SK-N-SH (cell line): ENCODE results near the gene LMTK2. TPM values are rescaled to one million over a fixed set of nuclear protein-coding genes. Genes with fewer than 3 reads are reported as not detected.
A peak's percentile ranks its signal among the peaks of the same experiment; 100 is the strongest.

Experiments
- CTCF ChIA-PET: fragments of 300-600, 350-600 bp; formaldehyde crosslinking; extraction: SDS; loops from one replicate; lab custom pipeline; 2021; lab: Yijun Ruan, JAX
- POLR2A ChIA-PET: fragments of 350-600 bp; sonication (Branson Sonifier 250); formaldehyde crosslinking; extraction: SDS; loops from one replicate; lab custom pipeline; 2020; ENCODE audit warnings: antibody characterized with exemption, inconsistent platforms; lab: Yijun Ruan, JAX
- DNase-seq: peaks from one replicate; pipeline ENCODE4 v3.0.0; 2012
- H2AFZ ChIP-seq: fragments of 200-600 bp; sonication (generic); 2 replicates; pipeline ENCODE4 v1.8.1; 2016; ENCODE audit warnings: antibody characterized with exemption, mild to moderate bottlenecking, low read depth
- H3F3A ChIP-seq: fragments of 200-600 bp; sonication (generic); replicated peaks from 2 replicates; pipeline ENCODE3; 2016; ENCODE audit warnings: antibody characterized with exemption, mild to moderate bottlenecking; ENCODE audit not compliant: insufficient read depth
- H3K27ac ChIP-seq, 2 experiments: fragments of 200-500 bp in 1 of 2; fragments of 200-600 bp in 1 of 2; sonication (Bioruptor generic) in 1 of 2; sonication (generic), shearing (Covaris generic) in 1 of 2; 2 replicates each; pipeline versions ENCODE4 v1.5.1 to v1.6.1; 2014 to 2016; ENCODE audit warnings: low read depth in 2 of 2, inconsistent platforms in 1 of 2, low read length in 1 of 2, mild to moderate bottlenecking in 1 of 2, mixed read lengths in 1 of 2
- H3K27me3 ChIP-seq: fragments of 200-600 bp; sonication (generic), shearing (Covaris generic); 2 replicates; pipeline ENCODE4 v1.6.1; 2016; ENCODE audit warnings: mixed run types; ENCODE audit not compliant: insufficient read depth
- H3K36me3 ChIP-seq, 2 experiments: fragments of 200-500 bp in 1 of 2; fragments of 200-600 bp in 1 of 2; sonication (Bioruptor generic) in 1 of 2; sonication (generic) in 1 of 2; replicated peaks in 1 of 2; 2 replicates each; pipeline versions ENCODE3 to v1.5.1; 2014 to 2016; ENCODE audit warnings: low read length in 1 of 2, mild to moderate bottlenecking in 1 of 2; ENCODE audit not compliant: insufficient read depth in 2 of 2, control insufficient read depth in 1 of 2
- H3K4me1 ChIP-seq, 2 experiments: fragments of 200-500 bp in 1 of 2; fragments of 200-600 bp in 1 of 2; sonication (Bioruptor generic) in 1 of 2; sonication (generic), shearing (Covaris generic) in 1 of 2; 2 replicates each; pipeline versions ENCODE4 v1.5.1 to v1.6.1; 2014 to 2016; ENCODE audit warnings: low read depth in 1 of 2, low read length in 1 of 2, mixed run types in 1 of 2; ENCODE audit not compliant: insufficient read depth in 2 of 2, control insufficient read depth in 1 of 2
- H3K4me2 ChIP-seq: fragments of 200-600 bp; sonication (generic), shearing (Covaris generic); 2 replicates; pipeline ENCODE4 v1.6.1; 2017; ENCODE audit warnings: mixed run types
- H3K4me3 ChIP-seq, 2 experiments: fragments of 200-500 bp in 1 of 2; fragments of 200-600 bp in 1 of 2; sonication (Bioruptor generic) in 1 of 2; sonication (generic), shearing (Covaris generic) in 1 of 2; 2 replicates each; pipeline versions ENCODE4 v1.5.1 to v1.8.1; 2014 to 2016; ENCODE audit warnings: low read depth in 2 of 2, inconsistent platforms in 1 of 2, low read length in 1 of 2, mild to moderate bottlenecking in 1 of 2, mixed read lengths in 1 of 2, moderate library complexity in 1 of 2
- H3K79me2 ChIP-seq: fragments of 200-600 bp; sonication (generic); 2 replicates; pipeline ENCODE4 v1.8.1; 2017; ENCODE audit warnings: mild to moderate bottlenecking; ENCODE audit not compliant: insufficient read depth
- H3K9ac ChIP-seq: fragments of 200-600 bp; sonication (generic); 2 replicates; pipeline ENCODE4 v1.6.1; 2017; ENCODE audit warnings: mixed run types
- H3K9me2 ChIP-seq: fragments of 200-600 bp; sonication (generic); 2 replicates; pipeline ENCODE4 v1.6.1; 2017; ENCODE audit warnings: mixed run types
- H3K9me3 ChIP-seq: fragments of 200-600 bp; sonication (generic); 2 replicates; pipeline ENCODE4 v1.6.1; 2017; ENCODE audit warnings: mixed run types, mild to moderate bottlenecking, moderate library complexity
- H4K20me1 ChIP-seq: fragments of 200-600 bp; sonication (generic); 2 replicates; pipeline ENCODE4 v1.6.1; 2017; ENCODE audit warnings: mild to moderate bottlenecking, mixed run types; ENCODE audit not compliant: insufficient read depth
- EZH2phosphoT487 ChIP-seq: fragments of 200-600 bp; sonication (generic); IDR thresholded peaks from 2 replicates; pipeline ENCODE4 v1.6.1; 2017; ENCODE audit warnings: low read depth, mixed run types, mild to moderate bottlenecking, antibody characterized with exemption, moderate library complexity, borderline replicate concordance
- FOSL2 ChIP-seq: IDR thresholded peaks from 2 replicates; pipeline ENCODE4 v1.4.0; 2012; ENCODE audit warnings: low read depth, mild to moderate bottlenecking, moderate library complexity, borderline replicate concordance
- FOXJ3 ChIP-seq: sonication (generic); formaldehyde crosslinking; IDR thresholded peaks from 2 replicates; pipeline ENCODE4 v1.5.1; 2020; ENCODE audit warnings: mild to moderate bottlenecking, missing genetic modification reagents
- JUND ChIP-seq: IDR thresholded peaks from 2 replicates; pipeline ENCODE4 v1.4.0; 2012
- MEF2A ChIP-seq: IDR thresholded peaks from 2 replicates; pipeline ENCODE4 v1.4.0; 2012; ENCODE audit warnings: low read depth, borderline replicate concordance
- MXI1 ChIP-seq: IDR thresholded peaks from 2 replicates; pipeline ENCODE4 v1.6.1; 2012; ENCODE audit warnings: mild to moderate bottlenecking, low read depth, low read length, improper control_type of control experiment
- POLR2AphosphoS5 ChIP-seq: IDR thresholded peaks from 2 replicates; pipeline ENCODE4 v1.6.1; 2012; ENCODE audit warnings: low read depth, low read length
- RAD21 ChIP-seq: IDR thresholded peaks from 2 replicates; pipeline ENCODE4 v1.6.1; 2012; ENCODE audit warnings: mild to moderate bottlenecking, low read length
- RCOR1 ChIP-seq: fragments of 150-350 bp; IDR thresholded peaks from 2 replicates; pipeline ENCODE4 v1.6.1; 2017; ENCODE audit warnings: antibody characterized with exemption, low read length
- WGBS: methylation state at CpG from one replicate; pipeline ENCODE4 v1.1.6; 2017; ENCODE audit warnings: low lambda C conversion rate; 5-methylcytosine and 5-hydroxymethylcytosine counted together
- polyA plus RNA-seq, 3 experiments: library from polyadenylated mRNA; depleted of rRNA; stranded (reverse); fragments of >200 nt; gene quantifications; 2 replicates each; pipeline ENCODE4 v1.2.3, GENCODE V29; 2012
- TF ChIP-seq, protein P1 (sequence below): fragments of 150-350 bp; IDR thresholded peaks from 2 replicates; pipeline ENCODE4 v1.6.1; 2016; ENCODE audit warnings: mild to moderate bottlenecking, low read depth, low read length
- TF ChIP-seq, protein P2 (sequence below): IDR thresholded peaks from 2 replicates; pipeline ENCODE4 v1.6.1; 2012; ENCODE audit warnings: mild to moderate bottlenecking, low read depth, low read length, moderate library complexity
- TF ChIP-seq, protein P3 (sequence below): fragments of 150-350 bp; IDR thresholded peaks from 2 replicates; pipeline ENCODE4 v1.6.1; 2017; ENCODE audit warnings: antibody characterized with exemption, low read length, low read depth, borderline replicate concordance
- TF ChIP-seq, protein P4 (sequence below): IDR thresholded peaks from 2 replicates; pipeline ENCODE4 v1.4.0; 2012; ENCODE audit warnings: low read depth, borderline replicate concordance
- TF ChIP-seq, protein P5 (sequence below): fragments of 200-600 bp; sonication (generic); IDR thresholded peaks from 2 replicates; pipeline ENCODE4 v1.6.1; 2017; ENCODE audit warnings: antibody characterized with exemption, mild to moderate bottlenecking, moderate library complexity

The LMTK2 gene
- polyA plus RNA-seq, 1 of the 3 experiments (the other 2 are of a cell fraction) = 9.0 TPM

DNA sequence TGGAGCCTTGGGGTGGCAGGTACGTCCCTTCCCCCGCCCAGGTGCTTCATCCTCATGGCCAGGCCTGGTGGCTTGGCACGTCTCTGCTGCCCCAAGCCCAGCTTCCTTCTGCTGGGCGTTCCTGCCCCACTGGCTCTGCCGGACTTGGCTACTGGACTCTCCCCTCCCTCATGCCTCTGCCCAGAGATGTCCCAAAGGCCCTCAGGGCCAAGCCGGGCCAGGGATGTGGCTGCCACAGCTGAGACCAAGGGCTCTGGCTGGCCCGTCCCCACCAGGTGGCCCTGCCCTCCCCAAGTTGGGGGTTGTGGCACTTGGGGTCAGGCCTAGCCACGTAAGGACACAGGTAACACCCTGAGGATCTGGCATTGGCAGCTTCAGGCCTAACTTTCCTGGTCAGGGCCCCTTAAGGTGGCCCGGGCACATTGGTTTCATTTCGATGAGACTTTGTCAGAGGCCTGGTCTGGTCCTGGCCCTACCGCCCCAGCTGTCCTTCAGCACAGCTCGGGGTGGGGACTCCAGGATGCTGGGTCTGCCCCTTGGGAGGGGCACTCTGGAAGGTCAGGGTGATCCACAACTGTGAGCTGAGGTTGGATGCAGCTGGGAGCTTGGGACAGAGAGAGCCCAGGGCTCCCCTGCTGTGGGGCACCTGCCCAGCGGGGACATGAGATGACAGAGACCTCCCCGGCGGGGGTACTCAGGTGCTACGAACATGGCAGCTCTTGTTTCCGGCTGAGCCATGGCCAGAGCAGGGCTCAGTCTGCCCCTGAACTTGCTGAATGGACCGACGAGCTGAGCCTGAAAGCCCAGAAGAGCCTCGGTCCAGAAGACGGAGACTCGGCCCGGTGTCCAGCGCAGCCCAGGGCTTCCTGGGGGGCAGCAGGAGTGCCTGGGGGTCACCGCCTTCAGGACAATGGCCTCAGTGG, 107.5 kb downstream of the LMTK2 start:
- CTCF ChIA-PET = interaction anchor here (0.7 to 3.4 kb wide), 4 partner anchors 11 to 193 kb away, joined by 3 to 20 read pairs (median 5); no protein-coding TSS in a partner anchor
- no peaks in the 10 kb centered on the region for H4K20me1 ChIP-seq
- H3K4me3 ChIP-seq = no peak overlapping the region
- WGBS = 92% methylated on average over 13 of the region's 25 CpGs
- H3K4me1 ChIP-seq = peaks cover 0 to 3% of the 10 kb centered on the region in 2 experiments; a peak in 1 of 4 replicates
- TF ChIP-seq FOXJ3 (CRISPR knock-in tag) (no peak), RAD21 (no peak), EZH2phosphoT487 (no peak), MEF2A (no peak), FOSL2 (no peak), POLR2AphosphoS5 (no peak), MXI1 (no peak), JUND (no peak), RCOR1 (no peak)
- TF ChIP-seq, protein P1, sequence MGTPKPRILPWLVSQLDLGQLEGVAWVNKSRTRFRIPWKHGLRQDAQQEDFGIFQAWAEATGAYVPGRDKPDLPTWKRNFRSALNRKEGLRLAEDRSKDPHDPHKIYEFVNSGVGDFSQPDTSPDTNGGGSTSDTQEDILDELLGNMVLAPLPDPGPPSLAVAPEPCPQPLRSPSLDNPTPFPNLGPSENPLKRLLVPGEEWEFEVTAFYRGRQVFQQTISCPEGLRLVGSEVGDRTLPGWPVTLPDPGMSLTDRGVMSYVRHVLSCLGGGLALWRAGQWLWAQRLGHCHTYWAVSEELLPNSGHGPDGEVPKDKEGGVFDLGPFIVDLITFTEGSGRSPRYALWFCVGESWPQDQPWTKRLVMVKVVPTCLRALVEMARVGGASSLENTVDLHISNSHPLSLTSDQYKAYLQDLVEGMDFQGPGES = no peak
- TF ChIP-seq, protein P2, sequence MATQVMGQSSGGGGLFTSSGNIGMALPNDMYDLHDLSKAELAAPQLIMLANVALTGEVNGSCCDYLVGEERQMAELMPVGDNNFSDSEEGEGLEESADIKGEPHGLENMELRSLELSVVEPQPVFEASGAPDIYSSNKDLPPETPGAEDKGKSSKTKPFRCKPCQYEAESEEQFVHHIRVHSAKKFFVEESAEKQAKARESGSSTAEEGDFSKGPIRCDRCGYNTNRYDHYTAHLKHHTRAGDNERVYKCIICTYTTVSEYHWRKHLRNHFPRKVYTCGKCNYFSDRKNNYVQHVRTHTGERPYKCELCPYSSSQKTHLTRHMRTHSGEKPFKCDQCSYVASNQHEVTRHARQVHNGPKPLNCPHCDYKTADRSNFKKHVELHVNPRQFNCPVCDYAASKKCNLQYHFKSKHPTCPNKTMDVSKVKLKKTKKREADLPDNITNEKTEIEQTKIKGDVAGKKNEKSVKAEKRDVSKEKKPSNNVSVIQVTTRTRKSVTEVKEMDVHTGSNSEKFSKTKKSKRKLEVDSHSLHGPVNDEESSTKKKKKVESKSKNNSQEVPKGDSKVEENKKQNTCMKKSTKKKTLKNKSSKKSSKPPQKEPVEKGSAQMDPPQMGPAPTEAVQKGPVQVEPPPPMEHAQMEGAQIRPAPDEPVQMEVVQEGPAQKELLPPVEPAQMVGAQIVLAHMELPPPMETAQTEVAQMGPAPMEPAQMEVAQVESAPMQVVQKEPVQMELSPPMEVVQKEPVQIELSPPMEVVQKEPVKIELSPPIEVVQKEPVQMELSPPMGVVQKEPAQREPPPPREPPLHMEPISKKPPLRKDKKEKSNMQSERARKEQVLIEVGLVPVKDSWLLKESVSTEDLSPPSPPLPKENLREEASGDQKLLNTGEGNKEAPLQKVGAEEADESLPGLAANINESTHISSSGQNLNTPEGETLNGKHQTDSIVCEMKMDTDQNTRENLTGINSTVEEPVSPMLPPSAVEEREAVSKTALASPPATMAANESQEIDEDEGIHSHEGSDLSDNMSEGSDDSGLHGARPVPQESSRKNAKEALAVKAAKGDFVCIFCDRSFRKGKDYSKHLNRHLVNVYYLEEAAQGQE = no peak
- TF ChIP-seq, protein P3, sequence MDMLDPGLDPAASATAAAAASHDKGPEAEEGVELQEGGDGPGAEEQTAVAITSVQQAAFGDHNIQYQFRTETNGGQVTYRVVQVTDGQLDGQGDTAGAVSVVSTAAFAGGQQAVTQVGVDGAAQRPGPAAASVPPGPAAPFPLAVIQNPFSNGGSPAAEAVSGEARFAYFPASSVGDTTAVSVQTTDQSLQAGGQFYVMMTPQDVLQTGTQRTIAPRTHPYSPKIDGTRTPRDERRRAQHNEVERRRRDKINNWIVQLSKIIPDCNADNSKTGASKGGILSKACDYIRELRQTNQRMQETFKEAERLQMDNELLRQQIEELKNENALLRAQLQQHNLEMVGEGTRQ = no peak
- TF ChIP-seq, protein P4, sequence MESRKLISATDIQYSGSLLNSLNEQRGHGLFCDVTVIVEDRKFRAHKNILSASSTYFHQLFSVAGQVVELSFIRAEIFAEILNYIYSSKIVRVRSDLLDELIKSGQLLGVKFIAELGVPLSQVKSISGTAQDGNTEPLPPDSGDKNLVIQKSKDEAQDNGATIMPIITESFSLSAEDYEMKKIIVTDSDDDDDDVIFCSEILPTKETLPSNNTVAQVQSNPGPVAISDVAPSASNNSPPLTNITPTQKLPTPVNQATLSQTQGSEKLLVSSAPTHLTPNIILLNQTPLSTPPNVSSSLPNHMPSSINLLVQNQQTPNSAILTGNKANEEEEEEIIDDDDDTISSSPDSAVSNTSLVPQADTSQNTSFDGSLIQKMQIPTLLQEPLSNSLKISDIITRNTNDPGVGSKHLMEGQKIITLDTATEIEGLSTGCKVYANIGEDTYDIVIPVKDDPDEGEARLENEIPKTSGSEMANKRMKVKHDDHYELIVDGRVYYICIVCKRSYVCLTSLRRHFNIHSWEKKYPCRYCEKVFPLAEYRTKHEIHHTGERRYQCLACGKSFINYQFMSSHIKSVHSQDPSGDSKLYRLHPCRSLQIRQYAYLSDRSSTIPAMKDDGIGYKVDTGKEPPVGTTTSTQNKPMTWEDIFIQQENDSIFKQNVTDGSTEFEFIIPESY = no peak
- TF ChIP-seq, protein P5, sequence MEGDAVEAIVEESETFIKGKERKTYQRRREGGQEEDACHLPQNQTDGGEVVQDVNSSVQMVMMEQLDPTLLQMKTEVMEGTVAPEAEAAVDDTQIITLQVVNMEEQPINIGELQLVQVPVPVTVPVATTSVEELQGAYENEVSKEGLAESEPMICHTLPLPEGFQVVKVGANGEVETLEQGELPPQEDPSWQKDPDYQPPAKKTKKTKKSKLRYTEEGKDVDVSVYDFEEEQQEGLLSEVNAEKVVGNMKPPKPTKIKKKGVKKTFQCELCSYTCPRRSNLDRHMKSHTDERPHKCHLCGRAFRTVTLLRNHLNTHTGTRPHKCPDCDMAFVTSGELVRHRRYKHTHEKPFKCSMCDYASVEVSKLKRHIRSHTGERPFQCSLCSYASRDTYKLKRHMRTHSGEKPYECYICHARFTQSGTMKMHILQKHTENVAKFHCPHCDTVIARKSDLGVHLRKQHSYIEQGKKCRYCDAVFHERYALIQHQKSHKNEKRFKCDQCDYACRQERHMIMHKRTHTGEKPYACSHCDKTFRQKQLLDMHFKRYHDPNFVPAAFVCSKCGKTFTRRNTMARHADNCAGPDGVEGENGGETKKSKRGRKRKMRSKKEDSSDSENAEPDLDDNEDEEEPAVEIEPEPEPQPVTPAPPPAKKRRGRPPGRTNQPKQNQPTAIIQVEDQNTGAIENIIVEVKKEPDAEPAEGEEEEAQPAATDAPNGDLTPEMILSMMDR = no peak
- POLR2A ChIA-PET = no interaction called here
- no peaks in the 10 kb centered on the region for H3K9me3 ChIP-seq
- H3K27me3 ChIP-seq = no peaks in the 10 kb centered on the region
- peak; percentile 51 for DNase-seq
- peaks cover 0 to 5% of the 10 kb centered on the region in 2 experiments for H3K36me3 ChIP-seq
- no peaks in the 10 kb centered on the region for H3K9me2 ChIP-seq
- H3K9ac ChIP-seq = no peak overlapping the region
- no peak overlapping the region for H3K4me2 ChIP-seq
- no peaks in the 10 kb centered on the region for H3K79me2 ChIP-seq
- H3K27ac ChIP-seq = no peak overlapping the region; a peak in 1 of 4 replicates
- H2AFZ ChIP-seq = no peak overlapping the region
- H3F3A ChIP-seq = no peaks in the 10 kb centered on the region
